HG02885 (cell line): Measurements from ENCODE around the gene CLDND2.

Source experiments
- ATAC-seq: cut with Tn5 transposase; IDR thresholded peaks from one replicate; pipeline ENCODE4 v1.9.1; 2021; ENCODE audit warnings: mild to moderate bottlenecking; ENCODE audit not compliant: unreplicated experiment, poor library complexity

The CLDND2 gene

DNA sequence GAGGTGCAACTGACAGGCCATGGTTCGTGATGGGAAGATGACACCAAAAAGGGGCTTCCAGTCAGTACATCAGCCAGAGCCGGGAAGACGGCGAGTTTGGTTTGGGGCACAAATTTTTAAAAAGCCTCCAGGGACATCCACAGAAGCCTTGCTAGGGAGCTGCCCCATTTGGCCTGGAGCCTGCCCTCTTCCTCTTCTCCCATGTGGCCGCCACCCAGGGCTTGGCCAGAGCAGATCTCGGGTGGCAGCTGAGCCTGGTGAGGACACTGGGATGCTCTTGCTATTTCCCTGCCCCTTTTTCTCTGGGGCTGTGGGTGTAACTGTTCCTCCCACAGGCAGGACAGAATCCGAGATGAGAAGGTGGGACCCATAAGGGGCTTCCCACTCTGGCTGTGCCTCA, 10.9 kb downstream of the CLDND2 start:
- no peak for ATAC-seq

DNA sequence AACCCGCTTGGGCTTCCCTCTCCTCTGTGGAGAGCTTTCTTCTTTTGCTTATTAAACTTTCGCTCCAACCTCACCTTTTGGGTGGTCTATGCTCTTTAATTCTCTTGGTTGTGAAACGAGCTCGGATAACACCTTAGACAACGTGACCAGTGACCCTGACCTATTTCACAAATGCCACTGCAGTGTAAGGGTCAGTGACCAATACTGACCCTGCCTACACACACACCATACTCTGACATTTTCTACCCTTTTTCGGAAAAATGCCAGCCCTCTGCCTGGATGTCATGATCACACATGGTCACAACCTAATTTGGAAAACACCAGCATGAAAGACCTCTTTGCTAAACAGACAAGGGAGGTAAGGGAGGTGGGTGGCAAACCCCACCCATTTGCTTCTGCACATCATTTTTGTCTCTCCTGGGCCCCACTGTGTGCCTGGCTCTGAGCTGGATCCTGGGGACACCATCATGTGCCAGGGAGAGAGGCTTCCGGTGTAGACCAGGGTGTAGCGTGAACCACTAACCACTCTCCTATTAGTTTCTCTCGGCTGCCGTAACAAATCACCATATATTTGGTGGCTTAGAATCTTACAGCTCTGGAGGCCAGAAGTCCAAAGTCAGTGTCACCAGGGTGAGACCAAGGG, 12.5 kb downstream of the CLDND2 start:
- ATAC-seq, result no peak

DNA sequence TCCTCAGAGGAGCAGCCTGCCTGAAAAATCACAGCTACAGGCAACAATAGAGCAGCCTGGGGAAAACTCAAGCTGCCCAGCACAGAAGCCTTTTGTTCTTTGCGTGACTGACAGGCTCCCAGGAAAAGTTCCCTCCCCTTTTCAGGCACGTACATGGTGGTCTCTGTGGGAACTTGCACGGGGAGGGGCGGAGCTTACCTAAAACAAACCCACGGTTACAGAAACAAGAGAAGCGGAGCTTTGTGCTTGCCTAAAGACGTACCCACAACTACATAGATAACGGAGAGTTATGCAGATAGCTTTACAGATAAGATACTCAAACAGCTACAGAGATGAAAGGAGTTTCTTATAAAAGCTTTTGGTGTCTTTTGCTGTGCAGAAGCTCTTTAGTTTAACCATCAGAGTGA, 14.1 kb downstream of the CLDND2 start:
- no peak for ATAC-seq

DNA sequence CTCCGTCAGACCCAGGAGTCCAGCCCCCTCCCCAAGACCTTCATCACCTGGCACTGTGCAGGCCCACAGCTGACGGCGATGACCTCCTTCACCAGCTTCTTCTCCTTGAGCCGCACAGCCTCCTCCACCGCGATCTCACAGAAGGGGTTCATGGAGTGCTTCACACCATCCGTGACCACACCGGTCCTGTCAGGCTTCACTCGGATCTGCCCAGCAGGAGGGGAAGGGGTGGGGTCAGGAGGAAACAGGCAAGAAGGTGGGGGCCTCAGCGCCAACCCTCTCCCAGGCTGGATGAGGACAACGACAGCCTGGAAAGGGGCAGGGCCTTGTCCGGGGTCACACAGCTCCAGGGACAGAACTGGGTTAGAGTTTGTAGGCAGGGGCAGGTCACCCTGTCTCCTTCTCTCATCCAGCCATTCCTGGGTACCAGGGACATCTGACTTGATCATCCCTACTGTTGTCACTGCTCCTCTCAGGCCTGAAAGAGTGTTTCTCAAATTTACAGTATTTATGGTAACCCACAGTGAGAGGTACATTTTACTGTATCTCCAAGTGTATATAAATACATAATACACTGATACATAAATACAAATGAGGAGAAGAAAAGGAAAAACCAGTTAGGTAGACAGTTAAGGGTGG, 14.6 kb downstream of the CLDND2 start:
- no peak for ATAC-seq

- no peak for ATAC-seq
Measured at GRCh38 chr19:51352783-51353360, 15.9 kb downstream of the CLDND2 start.

DNA sequence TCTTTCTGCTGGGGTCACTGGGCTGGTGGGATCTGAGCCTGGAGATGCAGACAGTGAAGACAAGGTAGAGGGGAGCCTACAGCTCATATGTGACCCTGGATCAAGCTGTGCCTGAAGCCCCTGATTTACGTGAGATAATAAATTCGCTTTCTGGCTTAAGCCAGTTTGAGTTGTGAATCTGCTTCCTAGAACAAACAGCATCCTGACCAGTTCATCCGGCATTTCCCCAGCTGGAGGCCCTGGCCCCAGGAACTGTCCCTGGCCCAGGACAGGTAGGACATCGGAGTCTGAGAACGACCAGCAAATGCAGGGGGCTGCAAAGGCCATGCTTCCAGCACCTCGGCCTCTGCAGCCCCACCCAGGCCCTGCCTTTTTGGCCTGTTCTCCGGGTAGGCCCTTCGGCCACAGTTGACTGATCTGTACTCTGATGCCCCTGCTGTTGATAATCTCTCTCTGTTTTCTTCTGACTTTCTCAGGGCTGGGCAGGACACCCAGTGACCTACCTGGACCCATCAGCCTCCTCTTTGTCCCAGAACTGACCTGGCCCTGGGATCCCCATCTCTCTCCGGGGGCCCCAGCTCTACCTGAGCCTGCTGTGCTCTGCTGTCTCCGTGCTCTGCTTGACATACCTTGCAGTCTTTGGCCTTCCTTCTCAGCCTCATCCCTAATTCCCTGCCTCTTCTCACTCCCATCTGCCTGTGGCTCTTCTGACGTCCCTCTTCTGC, 17.4 kb downstream of the CLDND2 start:
- no peak for ATAC-seq

- no peak for ATAC-seq
Measured at GRCh38 chr19:51347209-51347928, 21.4 kb downstream of the CLDND2 start.

DNA sequence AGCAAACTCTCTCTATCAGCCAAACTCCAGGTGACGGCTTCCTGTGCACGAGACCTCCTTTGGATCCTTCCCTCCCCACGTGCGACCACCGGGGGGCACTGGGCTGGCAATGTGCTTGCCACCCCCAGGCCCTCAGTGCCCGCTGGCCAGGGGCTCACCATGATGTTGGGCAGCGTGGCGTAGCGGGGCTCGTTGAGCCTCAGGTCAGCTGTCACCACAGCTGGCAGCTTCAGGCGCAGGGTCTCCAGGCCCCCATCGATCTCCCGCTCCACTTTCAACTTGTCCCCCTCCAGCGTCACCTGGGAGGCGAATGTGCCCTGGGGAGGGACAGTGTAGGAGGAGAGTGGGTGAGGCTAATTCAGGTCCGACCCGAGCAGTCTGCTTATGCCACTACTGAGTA, 22.1 kb downstream of the CLDND2 start:
- no peak for ATAC-seq

DNA sequence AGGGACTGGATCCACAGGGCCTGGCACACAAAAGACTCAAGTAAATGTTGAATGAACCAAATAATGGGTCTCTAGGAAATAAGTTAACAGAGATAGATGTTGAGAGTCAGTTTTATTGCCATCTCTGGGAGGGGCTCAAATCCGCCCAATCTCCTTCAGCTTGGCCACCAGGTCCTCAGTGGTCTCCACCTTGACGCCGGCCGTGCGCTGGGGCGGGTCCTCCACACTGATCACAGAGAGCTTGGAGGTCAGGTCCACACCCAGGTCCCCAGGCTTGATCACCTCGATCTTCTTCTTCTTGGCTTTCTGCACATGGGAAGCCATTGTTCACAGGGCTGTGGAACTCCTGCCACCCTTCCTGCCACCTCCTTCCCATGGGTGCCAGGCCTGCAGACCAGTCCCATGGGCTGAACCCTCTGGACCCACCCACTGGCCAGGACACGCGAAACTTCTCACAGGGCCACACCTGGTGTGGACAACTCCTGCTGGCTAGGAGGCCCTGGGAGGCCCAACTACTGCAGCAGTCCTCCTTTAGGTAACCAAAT, 23.7 kb downstream of the CLDND2 start:
- ATAC-seq, result no peak

DNA sequence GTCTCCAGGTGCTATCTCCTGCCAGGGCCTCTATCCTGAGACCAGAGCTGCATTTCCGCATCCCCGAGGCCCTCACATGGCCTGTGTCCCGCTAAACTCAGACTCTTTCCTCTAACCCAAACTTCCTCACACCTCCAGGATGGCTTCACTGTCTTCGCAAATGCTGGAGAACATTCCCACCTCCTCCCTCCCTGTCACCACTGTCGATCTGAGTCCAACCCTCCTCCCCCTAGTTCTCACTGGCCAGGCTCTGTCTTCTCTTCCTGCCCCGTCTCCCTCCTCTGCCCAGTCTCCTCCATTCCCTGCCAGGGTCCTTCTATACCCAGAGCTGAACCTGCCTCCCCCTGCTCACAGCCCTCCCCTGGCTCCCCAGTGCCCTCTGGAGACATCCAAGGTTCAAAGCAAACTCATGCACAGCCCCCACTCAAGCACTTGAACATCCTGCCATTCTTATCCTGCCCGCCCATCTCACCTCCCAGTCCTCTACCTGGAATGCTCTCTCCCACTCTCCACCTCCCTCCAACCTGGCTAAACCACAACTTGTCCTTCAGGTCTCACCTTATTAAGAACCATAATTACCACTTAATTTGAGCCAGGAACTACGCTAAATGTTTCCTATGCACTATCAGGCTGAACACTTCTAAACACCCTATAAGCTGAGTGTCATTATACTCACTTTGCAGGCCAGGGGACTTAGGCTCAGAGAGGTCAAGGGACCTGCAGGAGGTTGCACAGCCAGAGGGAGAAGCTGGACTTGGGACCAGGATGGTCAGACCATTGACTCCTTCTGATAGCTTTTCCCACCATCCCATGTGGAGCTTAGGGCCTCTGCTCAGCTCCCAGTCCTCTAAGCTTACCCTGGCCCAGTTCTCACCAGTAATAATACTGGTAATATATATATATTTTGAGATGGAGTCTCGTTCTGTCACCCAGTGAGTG, 25.9 kb downstream of the CLDND2 start:
- no peak for ATAC-seq

- ATAC-seq, result no peak
Measured at GRCh38 chr19:51341976-51342580, 26.7 kb downstream of the CLDND2 start, which contains the start of gene VSIG10L. TSS of gene VSIG10L (minus strand) at chr19:51342139. CDS start at chr19:51342124, 15 bp downstream.

DNA sequence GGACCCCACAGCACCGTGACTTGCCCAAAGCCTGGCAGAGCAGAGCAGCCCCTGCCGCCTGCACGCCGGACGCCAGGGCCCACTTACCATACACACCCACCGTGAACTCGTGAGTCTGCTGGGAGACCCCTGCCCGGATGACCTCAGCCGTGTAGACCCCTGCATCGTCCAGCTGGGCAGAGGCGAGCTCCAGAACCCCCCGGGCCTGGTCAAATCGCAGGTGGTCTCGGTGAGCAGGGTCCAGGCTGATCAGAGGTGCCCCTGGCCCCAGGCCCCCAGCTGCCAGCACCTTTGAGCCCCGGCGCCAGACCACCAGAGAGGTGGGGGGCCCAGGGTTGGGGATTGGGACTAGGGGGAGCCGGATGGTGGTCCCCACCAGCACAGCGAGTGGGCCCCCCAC, 27.7 kb downstream of the CLDND2 start:
- ATAC-seq, result no peak

- peak; percentile 71 for ATAC-seq
Measured at GRCh38 chr19:51339687-51340656, 28.8 kb downstream of the CLDND2 start.

- no peak for ATAC-seq
Measured at GRCh38 chr19:51339313-51339686, 29.5 kb downstream of the CLDND2 start.

- ATAC-seq, result peak; percentile 69
Measured at GRCh38 chr19:51338563-51339312, 30.1 kb downstream of the CLDND2 start.

DNA sequence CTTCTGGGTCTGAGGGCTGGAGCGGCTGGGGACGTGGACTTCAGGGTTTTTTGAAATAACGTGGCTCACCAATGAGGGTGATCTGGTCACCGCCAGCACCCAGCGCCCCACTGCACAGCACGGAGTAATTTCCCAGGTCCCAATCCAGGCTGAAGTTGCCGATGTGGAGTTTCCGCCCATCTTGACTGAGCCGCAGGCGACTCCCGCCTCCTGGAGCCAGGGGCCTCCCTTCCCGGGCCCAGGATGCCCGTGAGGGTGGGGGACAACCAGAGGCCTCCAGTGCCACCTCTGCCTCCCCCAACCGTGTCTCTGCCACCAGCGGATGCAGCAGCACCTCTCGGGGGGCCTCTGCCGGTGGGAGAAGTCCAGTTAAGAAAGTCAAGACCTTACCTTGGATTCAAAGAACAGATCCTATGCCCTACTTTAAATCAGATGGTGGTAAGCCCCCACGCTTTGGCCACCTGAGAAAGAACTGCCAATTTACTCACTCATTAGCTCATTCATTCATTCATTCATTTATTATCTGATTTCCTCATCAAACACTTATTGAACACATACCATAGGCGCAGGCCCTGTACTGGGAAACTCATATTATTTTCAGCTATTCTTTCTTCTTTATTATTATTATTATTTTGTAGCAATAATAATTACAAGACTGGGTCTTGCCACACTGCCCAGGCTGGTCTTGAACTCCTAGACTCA, 30.8 kb downstream of the CLDND2 start:
- no peak for ATAC-seq
